Thoracic aorta (tissue), 2 donors: ENCODE data around the gene DNASE1L2. TPM values are rescaled to one million over a fixed set of nuclear protein-coding genes. Genes with fewer than 3 reads are reported as not detected.

ENCODE experiments used
- ATAC-seq: fragments of 150-250 bp; one replicate; pipeline ENCODE4 v1.8.0; 2017; ENCODE audit warnings: low read depth; ENCODE audit not compliant: insufficient number of reproducible peaks, low FRiP score
- DNase-seq: peaks from one replicate; pipeline ENCODE4 v3.0.0-alpha.2; 2020; ENCODE audit warnings: low spot score
- H3K27ac ChIP-seq, 2 donors: fragments of 200-600 bp; sonication (generic); 1 replicate in 1 of 2; 2 replicates in 1 of 2; pipeline ENCODE4 v1.5.1; 2016; ENCODE audit warnings: mild to moderate bottlenecking in 2 of 2, moderate library complexity in 2 of 2
- H3K27me3 ChIP-seq: fragments of 200-600 bp; sonication (generic); replicated peaks from 2 replicates; pipeline ENCODE4 v1.6.0; 2016; ENCODE audit warnings: mild to moderate bottlenecking; ENCODE audit not compliant: insufficient read depth
- H3K36me3 ChIP-seq: fragments of 200-600 bp; sonication (generic); one replicate; pipeline ENCODE4 v1.5.1; 2016
- H3K4me1 ChIP-seq, 2 donors: fragments of 200-600 bp; sonication (generic); 1 replicate in 1 of 2; 2 replicates in 1 of 2; pipeline versions ENCODE4 v1.5.1 to v1.6.0; 2016; ENCODE audit warnings: low read depth in 2 of 2, mild to moderate bottlenecking in 1 of 2; ENCODE audit not compliant: control insufficient read depth in 1 of 2
- H3K4me3 ChIP-seq: fragments of 200-600 bp; sonication (generic); 2 replicates; pipeline ENCODE4 v1.5.1; 2016; ENCODE audit warnings: mild to moderate bottlenecking
- H3K9me3 ChIP-seq: fragments of 200-600 bp; sonication (generic); 2 replicates; pipeline ENCODE4 v1.5.1; 2016
- total RNA-seq, 2 donors: library from RNA; depleted of rRNA; stranded (reverse); fragments of >200 nt; gene quantifications; one replicate each; pipeline versions ENCODE4 v1.1.0 to v1.2.3, GENCODE V29; 2016
- TF ChIP-seq, protein P1 (sequence below): fragments of 200-600 bp; sonication (generic); IDR thresholded peaks from one replicate; pipeline ENCODE4 v1.5.1; 2019; ENCODE audit warnings: antibody characterized with exemption

Gene DNASE1L2
- total RNA-seq, 2 donors from 2014 or later, result 2.3 to 10.7 TPM

DNA sequence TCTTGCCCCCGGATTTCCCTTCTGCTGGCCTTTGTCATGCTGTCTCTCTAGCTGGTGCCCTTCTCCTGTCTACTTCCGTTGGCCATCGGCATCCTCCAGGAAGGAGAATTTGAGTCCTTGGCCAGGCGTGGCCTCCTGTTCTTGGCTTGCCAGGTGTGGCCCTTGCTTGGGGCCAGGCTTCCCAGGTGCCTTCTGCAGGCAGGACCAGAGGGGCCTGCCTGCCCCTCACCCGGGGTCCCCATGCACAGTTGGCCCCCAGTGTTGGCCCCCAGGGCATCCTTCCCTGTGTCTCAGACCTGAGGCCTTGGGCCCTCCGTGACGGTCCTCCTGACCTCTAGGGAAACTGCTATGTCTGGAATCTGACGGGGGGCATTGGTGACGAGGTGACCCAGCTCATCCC lies 28.4 kb upstream of the DNASE1L2 start:
- H3K4me1 ChIP-seq, result peaks cover 14 to 32% of the 10 kb centered on the region in 2 donors
- H3K4me3 ChIP-seq, result no peak overlapping the region
- TF ChIP-seq, protein P1, sequence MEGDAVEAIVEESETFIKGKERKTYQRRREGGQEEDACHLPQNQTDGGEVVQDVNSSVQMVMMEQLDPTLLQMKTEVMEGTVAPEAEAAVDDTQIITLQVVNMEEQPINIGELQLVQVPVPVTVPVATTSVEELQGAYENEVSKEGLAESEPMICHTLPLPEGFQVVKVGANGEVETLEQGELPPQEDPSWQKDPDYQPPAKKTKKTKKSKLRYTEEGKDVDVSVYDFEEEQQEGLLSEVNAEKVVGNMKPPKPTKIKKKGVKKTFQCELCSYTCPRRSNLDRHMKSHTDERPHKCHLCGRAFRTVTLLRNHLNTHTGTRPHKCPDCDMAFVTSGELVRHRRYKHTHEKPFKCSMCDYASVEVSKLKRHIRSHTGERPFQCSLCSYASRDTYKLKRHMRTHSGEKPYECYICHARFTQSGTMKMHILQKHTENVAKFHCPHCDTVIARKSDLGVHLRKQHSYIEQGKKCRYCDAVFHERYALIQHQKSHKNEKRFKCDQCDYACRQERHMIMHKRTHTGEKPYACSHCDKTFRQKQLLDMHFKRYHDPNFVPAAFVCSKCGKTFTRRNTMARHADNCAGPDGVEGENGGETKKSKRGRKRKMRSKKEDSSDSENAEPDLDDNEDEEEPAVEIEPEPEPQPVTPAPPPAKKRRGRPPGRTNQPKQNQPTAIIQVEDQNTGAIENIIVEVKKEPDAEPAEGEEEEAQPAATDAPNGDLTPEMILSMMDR, result no peak
- H3K9me3 ChIP-seq, result no peaks in the 10 kb centered on the region
- peaks cover 18% of the 10 kb centered on the region for H3K36me3 ChIP-seq
- no peaks in the 10 kb centered on the region for H3K27me3 ChIP-seq
- no peak for ATAC-seq
- no peak for DNase-seq
- no peak overlapping the region for H3K27ac ChIP-seq

DNA sequence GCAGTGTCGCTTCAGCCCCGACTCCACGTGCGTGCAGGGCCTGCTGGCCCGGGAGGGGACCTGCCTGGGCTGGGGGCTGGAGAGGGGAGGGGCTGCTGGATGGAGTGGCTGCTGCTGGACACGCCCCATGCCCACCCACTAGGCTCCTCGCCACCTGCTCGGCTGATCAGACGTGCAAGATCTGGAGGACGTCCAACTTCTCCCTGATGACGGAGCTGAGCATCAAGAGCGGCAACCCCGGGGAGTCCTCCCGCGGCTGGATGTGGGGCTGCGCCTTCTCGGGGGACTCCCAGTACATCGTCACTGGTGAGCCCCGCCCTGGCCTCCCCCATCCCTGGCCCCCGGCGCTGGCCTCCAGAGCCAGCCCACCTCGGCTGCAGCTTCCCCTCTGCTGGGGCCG lies 27.9 kb upstream of the DNASE1L2 start:
- no peak overlapping the region for H3K27ac ChIP-seq
- ATAC-seq, result no peak

DNA sequence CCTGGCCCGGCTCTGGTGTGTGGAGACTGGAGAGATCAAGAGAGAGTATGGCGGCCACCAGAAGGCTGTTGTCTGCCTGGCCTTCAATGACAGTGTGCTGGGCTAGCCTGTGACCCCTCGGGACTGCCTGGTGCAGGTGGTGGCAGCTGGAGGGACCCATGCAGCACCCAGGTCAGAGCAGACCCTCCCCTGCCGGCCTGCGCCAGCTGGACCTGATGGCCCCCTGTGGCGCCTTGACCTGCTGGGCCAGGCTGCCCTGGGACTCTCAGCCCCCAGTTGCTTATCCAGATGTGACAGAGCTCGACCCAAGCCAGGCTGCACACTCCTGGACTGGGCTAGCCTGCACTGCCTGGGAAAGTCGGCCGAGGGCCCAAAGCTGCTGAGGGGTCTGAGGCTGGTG lies 27.5 kb upstream of the DNASE1L2 start:
- Histone ChIP-seq H3K4me3 (no peak overlapping the region), H3K36me3 (peaks cover 18% of the 10 kb centered on the region), H3K27ac (no peak overlapping the region), H3K27me3 (no peaks in the 10 kb centered on the region), H3K4me1 (peaks cover 23 to 41% of the 10 kb centered on the region in 2 donors), H3K9me3 (no peaks in the 10 kb centered on the region)
- no peak for ATAC-seq
- TF ChIP-seq, protein P1, result no peak
- DNase-seq, result no peak

More for the DNA sequence above, 27.9 kb upstream of the DNASE1L2 start:
- Histone ChIP-seq H3K27me3 (no peaks in the 10 kb centered on the region), H3K9me3 (no peaks in the 10 kb centered on the region), H3K4me1 (peaks cover 18 to 36% of the 10 kb centered on the region in 2 donors), H3K36me3 (peaks cover 18% of the 10 kb centered on the region), H3K4me3 (no peak overlapping the region)
- no peak for DNase-seq
- TF ChIP-seq, protein P1, result no peak

DNA sequence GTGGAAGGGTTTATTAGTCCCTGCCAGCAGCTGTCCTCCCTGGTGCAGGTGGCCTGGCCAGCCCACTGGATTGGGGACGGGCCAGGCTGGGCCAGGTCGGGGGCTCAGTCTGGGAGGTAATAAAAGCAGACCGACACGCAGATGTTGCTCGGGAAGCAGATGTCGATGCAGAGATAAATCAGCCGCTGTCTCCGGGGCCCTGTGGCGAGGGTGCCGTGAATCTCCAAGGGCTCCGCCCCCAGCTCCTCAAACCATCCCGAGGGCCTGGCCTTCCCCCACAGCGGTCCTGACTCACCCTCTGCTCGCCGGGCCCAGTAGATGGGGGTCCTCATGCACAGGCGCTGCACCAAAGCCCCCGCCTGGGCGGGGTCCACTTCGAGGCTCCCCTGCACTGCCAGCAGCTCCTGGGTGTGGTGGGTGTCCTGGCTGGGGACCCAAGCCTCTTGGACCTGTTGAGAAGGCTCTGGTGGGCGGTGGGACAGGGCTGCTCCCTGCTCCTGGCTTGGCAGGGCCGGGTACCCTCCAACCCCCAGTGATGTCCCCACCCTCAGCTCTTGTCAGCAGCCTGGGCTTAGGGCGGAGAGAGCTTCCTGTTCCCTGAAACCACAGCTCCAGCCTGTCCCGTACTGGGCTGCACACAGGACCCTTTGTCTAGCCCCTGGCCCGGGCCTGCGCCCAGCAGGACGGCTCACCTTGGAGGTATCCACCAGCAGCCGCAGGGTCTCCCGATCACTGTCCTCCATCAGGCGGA lies 26.8 kb upstream of the DNASE1L2 start:
- TF ChIP-seq, protein P1, result no peak
- peaks cover 18% of the 10 kb centered on the region for H3K36me3 ChIP-seq
- H3K27me3 ChIP-seq, result no peaks in the 10 kb centered on the region
- peaks cover 23 to 40% of the 10 kb centered on the region in 2 donors for H3K4me1 ChIP-seq
- no peak overlapping the region for H3K27ac ChIP-seq
- no peak for DNase-seq
- no peaks in the 10 kb centered on the region for H3K9me3 ChIP-seq
- ATAC-seq, result no peak
- H3K4me3 ChIP-seq, result no peak overlapping the region

DNA sequence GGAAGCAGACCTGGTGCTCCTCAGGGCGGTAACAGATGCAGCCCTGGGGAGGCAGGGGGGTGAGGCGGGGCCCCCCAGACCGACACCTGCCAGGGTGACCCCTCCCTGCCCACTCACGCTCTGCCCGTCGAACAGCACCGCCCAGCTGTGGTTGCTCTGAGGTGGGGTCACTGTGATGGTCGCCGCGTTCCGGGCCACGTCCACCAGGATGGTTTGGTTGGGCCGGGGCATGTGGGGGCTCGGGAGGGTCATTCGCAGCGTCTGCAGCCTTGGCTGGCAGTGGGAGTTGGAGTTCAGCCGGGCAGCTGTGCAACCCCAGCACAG lies 26.3 kb upstream of the DNASE1L2 start:
- ATAC-seq (no peak), DNase-seq (no peak)
- Histone ChIP-seq H3K4me3 (no peak overlapping the region), H3K9me3 (no peaks in the 10 kb centered on the region), H3K4me1 (peaks cover 23 to 34% of the 10 kb centered on the region in 2 donors), H3K36me3 (peaks cover 18% of the 10 kb centered on the region), H3K27me3 (no peaks in the 10 kb centered on the region), H3K27ac (no peak overlapping the region)
- TF ChIP-seq, protein P1, result no peak
